Smooth muscle cell (in vitro differentiated cells): ENCODE measurements around the gene SLC41A2. TPM values are rescaled to one million over a fixed set of nuclear protein-coding genes. Genes with fewer than 3 reads are reported as not detected.

Experiments used
- DNase-seq: peaks from one replicate; lab custom pipeline; 2025; ENCODE audit not compliant: unreplicated experiment; lab: John Stamatoyannopoulos, UW
- H2AFZ ChIP-seq: fragments of 200-600 bp; sonication (generic); 2 replicates; pipeline ENCODE4 v1.6.0; 2016; ENCODE audit warnings: antibody characterized with exemption, low read depth, mild to moderate bottlenecking
- H3F3A ChIP-seq: fragments of 200-600 bp; sonication (generic); 2 replicates; pipeline ENCODE4 v1.6.0; 2017; ENCODE audit warnings: antibody characterized with exemption, low read depth
- H3K27ac ChIP-seq: fragments of 200-600 bp; sonication (generic); 2 replicates; pipeline ENCODE4 v1.5.1; 2016; ENCODE audit warnings: low read depth, mild to moderate bottlenecking
- H3K27me3 ChIP-seq: fragments of 200-600 bp; sonication (generic); 2 replicates; pipeline ENCODE4 v1.6.1; 2016; ENCODE audit warnings: low read depth, mild to moderate bottlenecking
- H3K36me3 ChIP-seq: fragments of 200-600 bp; sonication (generic); 2 replicates; pipeline ENCODE4 v1.5.1; 2016; ENCODE audit warnings: low read depth
- H3K4me1 ChIP-seq: fragments of 200-600 bp; sonication (generic); 2 replicates; pipeline ENCODE4 v1.5.1; 2016; ENCODE audit warnings: low read depth
- H3K4me2 ChIP-seq: fragments of 200-600 bp; sonication (generic); 2 replicates; pipeline ENCODE4 v1.6.0; 2016; ENCODE audit warnings: mild to moderate bottlenecking
- H3K4me3 ChIP-seq: fragments of 200-600 bp; sonication (generic); 2 replicates; pipeline ENCODE4 v1.5.1; 2016; ENCODE audit warnings: mild to moderate bottlenecking
- H3K79me2 ChIP-seq: fragments of 200-600 bp; sonication (generic); 2 replicates; pipeline ENCODE4 v1.6.0; 2016; ENCODE audit warnings: low read depth, mild to moderate bottlenecking
- H3K9ac ChIP-seq: fragments of 200-600 bp; sonication (generic); 2 replicates; pipeline ENCODE4 v1.6.0; 2016; ENCODE audit warnings: low read depth
- H3K9me3 ChIP-seq: fragments of 200-600 bp; sonication (generic); replicated peaks from 2 replicates; pipeline ENCODE4 v1.5.1; 2016; ENCODE audit warnings: low read depth
- H4K20me1 ChIP-seq: fragments of 200-600 bp; sonication (generic); 2 replicates; pipeline ENCODE4 v1.6.0; 2016; ENCODE audit warnings: low read depth
- WGBS: methylation state at CpG from one replicate; pipeline ENCODE4 v1.1.7; 2016; ENCODE audit warnings: low lambda C conversion rate; 5-methylcytosine and 5-hydroxymethylcytosine counted together
- polyA plus RNA-seq: library from polyadenylated mRNA; unstranded; fragments of >200 nt; fragmentation: Nextera tagmentation; extraction: Ambion mirVana; gene quantifications from 2 replicates; pipeline ENCODE4 v1.2.1, GENCODE V29; 2016
- total RNA-seq: library from RNA; depleted of rRNA; stranded (reverse); fragments of >200 nt; gene quantifications from 2 replicates; pipeline ENCODE4 v1.2.3, GENCODE V29; 2014
- TF ChIP-seq, protein P1 (sequence below): fragments of 200-600 bp; sonication (generic); IDR thresholded peaks from 2 replicates; pipeline ENCODE4 v1.5.1; 2017; ENCODE audit warnings: borderline replicate concordance, mild to moderate bottlenecking, antibody characterized with exemption; ENCODE audit not compliant: insufficient read depth, poor library complexity, severe bottlenecking

Gene SLC41A2
- total and polyA plus RNA-seq, 2 experiments from 2014 or later = 2.6 to 11.4 TPM

- Histone ChIP-seq H3K9me3 (no peaks in the 10 kb centered on the region), H3K27ac (no peak overlapping the region), H3K4me2 (no peak overlapping the region), H3K9ac (no peak overlapping the region), H2AFZ (no peak overlapping the region), H3K27me3 (no peaks in the 10 kb centered on the region), H3K4me3 (no peak overlapping the region), H3K4me1 (no peaks in the 10 kb centered on the region), H3F3A (peaks cover 4% of the 10 kb centered on the region), H4K20me1 (no peaks in the 10 kb centered on the region), H3K36me3 (no peaks in the 10 kb centered on the region), H3K79me2 (no peaks in the 10 kb centered on the region)
- TF ChIP-seq, protein P1, sequence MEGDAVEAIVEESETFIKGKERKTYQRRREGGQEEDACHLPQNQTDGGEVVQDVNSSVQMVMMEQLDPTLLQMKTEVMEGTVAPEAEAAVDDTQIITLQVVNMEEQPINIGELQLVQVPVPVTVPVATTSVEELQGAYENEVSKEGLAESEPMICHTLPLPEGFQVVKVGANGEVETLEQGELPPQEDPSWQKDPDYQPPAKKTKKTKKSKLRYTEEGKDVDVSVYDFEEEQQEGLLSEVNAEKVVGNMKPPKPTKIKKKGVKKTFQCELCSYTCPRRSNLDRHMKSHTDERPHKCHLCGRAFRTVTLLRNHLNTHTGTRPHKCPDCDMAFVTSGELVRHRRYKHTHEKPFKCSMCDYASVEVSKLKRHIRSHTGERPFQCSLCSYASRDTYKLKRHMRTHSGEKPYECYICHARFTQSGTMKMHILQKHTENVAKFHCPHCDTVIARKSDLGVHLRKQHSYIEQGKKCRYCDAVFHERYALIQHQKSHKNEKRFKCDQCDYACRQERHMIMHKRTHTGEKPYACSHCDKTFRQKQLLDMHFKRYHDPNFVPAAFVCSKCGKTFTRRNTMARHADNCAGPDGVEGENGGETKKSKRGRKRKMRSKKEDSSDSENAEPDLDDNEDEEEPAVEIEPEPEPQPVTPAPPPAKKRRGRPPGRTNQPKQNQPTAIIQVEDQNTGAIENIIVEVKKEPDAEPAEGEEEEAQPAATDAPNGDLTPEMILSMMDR = no peak
- 79% methylated on average over 8 of the region's 8 CpGs for WGBS
- no peak for DNase-seq
Observed at GRCh38 chr12:104964167-104964855, 6.2 kb upstream of the SLC41A2 start.

- Histone ChIP-seq H3K36me3 (no peaks in the 10 kb centered on the region), H2AFZ (no peak overlapping the region), H3K4me2 (no peak overlapping the region), H3K4me3 (no peak overlapping the region), H3K27ac (no peak overlapping the region), H3K4me1 (no peaks in the 10 kb centered on the region), H3F3A (peaks cover 6% of the 10 kb centered on the region), H3K9me3 (no peaks in the 10 kb centered on the region), H3K27me3 (no peaks in the 10 kb centered on the region), H3K9ac (no peak overlapping the region), H4K20me1 (no peaks in the 10 kb centered on the region), H3K79me2 (no peaks in the 10 kb centered on the region)
- DNase-seq = no peak
- TF ChIP-seq, protein P1 = no peak
- WGBS = 74% methylated on average over 6 of the region's 6 CpGs
Observed at GRCh38 chr12:104963757-104964156, 5.7 kb upstream of the SLC41A2 start.

DNA sequence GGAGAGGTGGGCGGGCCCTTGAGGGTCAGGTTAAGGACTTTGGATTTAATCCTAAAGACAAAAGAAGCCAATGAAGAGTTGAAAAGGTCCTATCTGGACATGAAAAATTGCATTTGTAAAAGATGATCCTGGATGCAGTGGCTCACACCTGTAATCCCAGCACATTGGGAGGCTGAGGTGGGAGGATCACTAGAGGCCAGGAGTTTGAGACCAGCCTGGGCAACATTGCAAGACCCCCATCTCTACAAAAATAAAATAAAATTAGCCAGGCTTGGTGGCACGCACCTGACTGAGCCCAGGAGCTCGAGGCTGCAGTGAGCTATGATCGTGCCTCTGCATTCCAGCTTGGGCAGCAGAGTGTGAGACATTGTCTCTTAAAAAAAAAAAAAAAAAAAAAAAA lies 2.4 kb upstream of the SLC41A2 start:
- Histone ChIP-seq H3K27ac (no peak overlapping the region), H3K4me1 (no peaks in the 10 kb centered on the region), H4K20me1 (no peaks in the 10 kb centered on the region), H3K27me3 (no peaks in the 10 kb centered on the region), H3F3A (peaks cover 6% of the 10 kb centered on the region), H2AFZ (no peak overlapping the region), H3K4me3 (no peak overlapping the region), H3K4me2 (no peak overlapping the region), H3K9me3 (no peaks in the 10 kb centered on the region), H3K9ac (no peak overlapping the region), H3K79me2 (no peaks in the 10 kb centered on the region), H3K36me3 (no peaks in the 10 kb centered on the region)
- DNase-seq = no peak
- WGBS = 92% methylated on average over 4 of the region's 4 CpGs
- TF ChIP-seq, protein P1 = no peak

GRCh38 chr12:104959335-104959841 lies 1.3 kb upstream of the SLC41A2 start:
- H3K27ac ChIP-seq = peak overlapping the region; percentile 81

More at GRCh38 chr12:104959335-104959841, 1.3 kb upstream of the SLC41A2 start:
- Histone ChIP-seq H3K36me3 (no peaks in the 10 kb centered on the region), H3K4me1 (no peaks in the 10 kb centered on the region), H3K27me3 (peaks cover 3% of the 10 kb centered on the region), H2AFZ (no peak overlapping the region), H3K79me2 (no peaks in the 10 kb centered on the region), H3F3A (peaks cover 6% of the 10 kb centered on the region), H3K9me3 (no peaks in the 10 kb centered on the region), H4K20me1 (no peaks in the 10 kb centered on the region), H3K4me2 (peak overlapping the region; percentile 89), H3K9ac (no peak overlapping the region), H3K4me3 (no peak overlapping the region)
- WGBS = 79% methylated on average over 2 of the region's 2 CpGs
- TF ChIP-seq, protein P1 = no peak
- DNase-seq = no peak
